ENCODE data around the gene AFTPH. TPM values are rescaled to one million over a fixed set of nuclear protein-coding genes. Genes with fewer than 3 reads are reported as not detected.

Gene AFTPH
- polyA plus RNA-seq, 1 of the 3 experiments (the other 2 are of a cell fraction): 7.4 TPM

DNA sequence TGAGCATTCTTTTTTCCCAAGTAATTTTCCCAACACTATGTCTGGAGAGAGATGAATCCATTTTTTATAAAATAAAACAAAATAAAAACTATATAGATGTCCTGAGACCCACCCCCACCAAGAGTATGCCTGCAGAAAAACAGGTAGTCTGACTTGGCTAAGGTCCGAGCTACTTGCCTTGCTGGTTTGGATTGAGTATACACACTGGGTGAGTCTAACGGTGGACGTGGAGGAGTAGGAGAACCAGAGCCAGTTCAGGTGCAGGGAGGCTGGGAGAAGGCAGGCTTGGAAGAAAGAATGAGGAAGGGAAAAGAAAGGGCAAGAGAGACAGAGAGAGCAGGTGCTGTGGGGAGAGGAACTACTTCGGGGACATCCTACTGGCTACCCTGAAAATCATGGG, 21.3 kb upstream of the AFTPH start (continued):
- no peak for TF ChIP-seq TEAD4 (IDR thresholded peaks at IDR 0.05; ENCODE audit: borderline replicate concordance, insufficient read depth)

- no peaks in the 10 kb centered on the region for H3K27me3 ChIP-seq (ENCODE audit: insufficient read depth)
- H3K79me2 ChIP-seq (ENCODE audit: insufficient read depth): no peaks in the 10 kb centered on the region
- TF ChIP-seq SMC3 (IDR thresholded peaks at IDR 0.05; ENCODE audit: low read depth, low read length) (no peak), ELF1 (IDR thresholded peaks at IDR 0.05) (no peak), RFX5 (IDR thresholded peaks at IDR 0.05; ENCODE audit: low read length) (no peak), TEAD4 (IDR thresholded peaks at IDR 0.05; ENCODE audit: borderline replicate concordance, insufficient read depth) (no peak), MAX (IDR thresholded peaks at IDR 0.05; ENCODE audit: low read depth) (no peak), CHD2 (IDR thresholded peaks at IDR 0.05; ENCODE audit: low read length, partially characterized antibody) (no peak), TAF1 (IDR thresholded peaks at IDR 0.05; ENCODE audit: borderline replicate concordance, low read depth, low read length) (no peak), RAD21 (IDR thresholded peaks at IDR 0.05; ENCODE audit: low read length) (no peak), YY1 (IDR thresholded peaks at IDR 0.05; ENCODE audit: low read depth) (no peak), NRF1 (IDR thresholded peaks at IDR 0.05; ENCODE audit: low read depth, low read length) (no peak), FOXM1 (IDR thresholded peaks at IDR 0.05; ENCODE audit: low read depth) (no peak), RXRA (IDR thresholded peaks at IDR 0.05; ENCODE audit: borderline replicate concordance, low read depth) (no peak), EP300 (IDR thresholded peaks at IDR 0.05; ENCODE audit: borderline replicate concordance in 1 of 2, low read depth in 1 of 2, low read length in 1 of 2) (no peak), PBX3 (IDR thresholded peaks at IDR 0.05) (no peak)
- TF ChIP-seq, protein P1, sequence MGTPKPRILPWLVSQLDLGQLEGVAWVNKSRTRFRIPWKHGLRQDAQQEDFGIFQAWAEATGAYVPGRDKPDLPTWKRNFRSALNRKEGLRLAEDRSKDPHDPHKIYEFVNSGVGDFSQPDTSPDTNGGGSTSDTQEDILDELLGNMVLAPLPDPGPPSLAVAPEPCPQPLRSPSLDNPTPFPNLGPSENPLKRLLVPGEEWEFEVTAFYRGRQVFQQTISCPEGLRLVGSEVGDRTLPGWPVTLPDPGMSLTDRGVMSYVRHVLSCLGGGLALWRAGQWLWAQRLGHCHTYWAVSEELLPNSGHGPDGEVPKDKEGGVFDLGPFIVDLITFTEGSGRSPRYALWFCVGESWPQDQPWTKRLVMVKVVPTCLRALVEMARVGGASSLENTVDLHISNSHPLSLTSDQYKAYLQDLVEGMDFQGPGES (IDR thresholded peaks at IDR 0.05; ENCODE audit: low read depth, low read length): no peak
- TF ChIP-seq, protein P2, sequence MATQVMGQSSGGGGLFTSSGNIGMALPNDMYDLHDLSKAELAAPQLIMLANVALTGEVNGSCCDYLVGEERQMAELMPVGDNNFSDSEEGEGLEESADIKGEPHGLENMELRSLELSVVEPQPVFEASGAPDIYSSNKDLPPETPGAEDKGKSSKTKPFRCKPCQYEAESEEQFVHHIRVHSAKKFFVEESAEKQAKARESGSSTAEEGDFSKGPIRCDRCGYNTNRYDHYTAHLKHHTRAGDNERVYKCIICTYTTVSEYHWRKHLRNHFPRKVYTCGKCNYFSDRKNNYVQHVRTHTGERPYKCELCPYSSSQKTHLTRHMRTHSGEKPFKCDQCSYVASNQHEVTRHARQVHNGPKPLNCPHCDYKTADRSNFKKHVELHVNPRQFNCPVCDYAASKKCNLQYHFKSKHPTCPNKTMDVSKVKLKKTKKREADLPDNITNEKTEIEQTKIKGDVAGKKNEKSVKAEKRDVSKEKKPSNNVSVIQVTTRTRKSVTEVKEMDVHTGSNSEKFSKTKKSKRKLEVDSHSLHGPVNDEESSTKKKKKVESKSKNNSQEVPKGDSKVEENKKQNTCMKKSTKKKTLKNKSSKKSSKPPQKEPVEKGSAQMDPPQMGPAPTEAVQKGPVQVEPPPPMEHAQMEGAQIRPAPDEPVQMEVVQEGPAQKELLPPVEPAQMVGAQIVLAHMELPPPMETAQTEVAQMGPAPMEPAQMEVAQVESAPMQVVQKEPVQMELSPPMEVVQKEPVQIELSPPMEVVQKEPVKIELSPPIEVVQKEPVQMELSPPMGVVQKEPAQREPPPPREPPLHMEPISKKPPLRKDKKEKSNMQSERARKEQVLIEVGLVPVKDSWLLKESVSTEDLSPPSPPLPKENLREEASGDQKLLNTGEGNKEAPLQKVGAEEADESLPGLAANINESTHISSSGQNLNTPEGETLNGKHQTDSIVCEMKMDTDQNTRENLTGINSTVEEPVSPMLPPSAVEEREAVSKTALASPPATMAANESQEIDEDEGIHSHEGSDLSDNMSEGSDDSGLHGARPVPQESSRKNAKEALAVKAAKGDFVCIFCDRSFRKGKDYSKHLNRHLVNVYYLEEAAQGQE (IDR thresholded peaks at IDR 0.05; ENCODE audit: low read depth, low read length): no peak
- H3K27ac ChIP-seq (ENCODE audit: low read depth in 2 of 2, low read length in 1 of 2): no peak overlapping the region
- no peaks in the 10 kb centered on the region for H3F3A ChIP-seq (replicated peaks; ENCODE audit: insufficient read depth)
- H3K36me3 ChIP-seq (replicated peaks in 1 of 2; ENCODE audit: control insufficient read depth in 1 of 2, insufficient read depth in 2 of 2, low read length in 1 of 2): no peaks in the 10 kb centered on the region
- H3K4me3 ChIP-seq (ENCODE audit: low read depth in 2 of 2, low read length in 1 of 2): no peak overlapping the region
- CTCF ChIA-PET: interaction anchor here (0.7 to 2.1 kb wide), 3 partner anchors 17 to 79 kb away, joined by 3 to 10 read pairs (median 5); no protein-coding TSS in a partner anchor
- no peak for DNase-seq
- POLR2A ChIA-PET: no interaction called here
- WGBS (ENCODE audit: low lambda C conversion rate): 69% methylated on average over 16 of the region's 16 CpGs
- H4K20me1 ChIP-seq (ENCODE audit: insufficient read depth): no peaks in the 10 kb centered on the region
- H2AFZ ChIP-seq (ENCODE audit: low read depth): no peak overlapping the region
- no peaks in the 10 kb centered on the region for H3K4me1 ChIP-seq (ENCODE audit: control insufficient read depth in 1 of 2, insufficient read depth in 2 of 2, low read depth in 1 of 2, low read length in 1 of 2)
- no peaks in the 10 kb centered on the region for H3K9me3 ChIP-seq
- H3K4me2 ChIP-seq: no peak overlapping the region
- no peak overlapping the region for H3K9ac ChIP-seq
- H3K9me2 ChIP-seq: no peaks in the 10 kb centered on the region
These were observed 19.1 kb upstream of the AFTPH start for GRCh38 chr2:64504774-64505720.
